ENCODE results near the gene OR4K15.
"Not testable (repeated sequence)": the region's sequence is repeated elsewhere in the genome, so short reads cannot be mapped to it uniquely, and the experiment has no call there.

The OR4K15 gene, protein sequence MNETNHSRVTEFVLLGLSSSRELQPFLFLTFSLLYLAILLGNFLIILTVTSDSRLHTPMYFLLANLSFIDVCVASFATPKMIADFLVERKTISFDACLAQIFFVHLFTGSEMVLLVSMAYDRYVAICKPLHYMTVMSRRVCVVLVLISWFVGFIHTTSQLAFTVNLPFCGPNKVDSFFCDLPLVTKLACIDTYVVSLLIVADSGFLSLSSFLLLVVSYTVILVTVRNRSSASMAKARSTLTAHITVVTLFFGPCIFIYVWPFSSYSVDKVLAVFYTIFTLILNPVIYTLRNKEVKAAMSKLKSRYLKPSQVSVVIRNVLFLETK

DNA sequence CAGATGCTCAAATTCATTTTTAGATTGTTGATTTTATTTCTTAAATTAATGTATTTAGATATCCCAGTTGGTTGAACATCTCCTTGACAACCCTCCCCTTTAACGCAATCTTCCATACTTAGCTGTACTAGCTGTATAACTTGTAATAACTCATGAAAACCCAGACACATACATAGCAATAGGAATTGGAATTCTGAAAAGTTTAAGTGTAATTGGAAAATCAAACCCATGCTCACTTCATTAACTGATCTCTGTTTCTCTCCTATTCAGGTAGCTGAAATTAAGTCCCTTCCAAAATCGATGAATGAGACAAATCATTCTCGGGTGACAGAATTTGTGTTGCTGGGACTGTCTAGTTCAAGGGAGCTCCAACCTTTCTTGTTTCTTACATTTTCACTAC is at the start of gene OR4K15:
TSS of gene OR4K15 (plus strand) at position 301 of the 400 bp plus-strand sequence. CDS start at position 301, 0 bp downstream.
- DNase-seq (ENCODE audit: low read depth in 1 of 2, low spot score in 1 of 2) = no peak

DNA sequence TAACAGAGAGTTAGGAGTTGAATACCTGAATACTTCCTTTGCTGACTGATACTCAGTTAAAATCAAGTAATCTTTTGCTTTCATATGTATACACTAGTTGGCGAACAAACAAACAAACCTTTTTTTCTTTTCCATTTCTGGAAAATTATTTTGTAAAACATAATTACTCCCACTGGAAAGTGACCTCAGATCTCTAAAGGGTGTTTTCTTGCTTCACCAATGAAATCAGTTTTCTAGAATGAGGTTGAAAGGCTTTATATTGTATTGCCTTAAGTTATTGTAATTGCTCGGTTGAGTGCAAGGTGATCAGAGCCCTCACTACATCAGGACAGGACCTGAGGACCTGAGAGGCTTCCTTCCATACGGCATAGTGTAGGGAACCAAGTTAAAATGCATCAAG is 44.8 kb upstream of the OR4K15 start, which contains the start of gene OR4K1:
TSS of gene OR4K1 (plus strand) at position 301 of the 400 bp plus-strand sequence. CDS start 4,750 bp downstream, outside the sequence.
- DNase-seq (ENCODE audit: low read depth in 1 of 2, low spot score in 1 of 2) = no peak

DNA sequence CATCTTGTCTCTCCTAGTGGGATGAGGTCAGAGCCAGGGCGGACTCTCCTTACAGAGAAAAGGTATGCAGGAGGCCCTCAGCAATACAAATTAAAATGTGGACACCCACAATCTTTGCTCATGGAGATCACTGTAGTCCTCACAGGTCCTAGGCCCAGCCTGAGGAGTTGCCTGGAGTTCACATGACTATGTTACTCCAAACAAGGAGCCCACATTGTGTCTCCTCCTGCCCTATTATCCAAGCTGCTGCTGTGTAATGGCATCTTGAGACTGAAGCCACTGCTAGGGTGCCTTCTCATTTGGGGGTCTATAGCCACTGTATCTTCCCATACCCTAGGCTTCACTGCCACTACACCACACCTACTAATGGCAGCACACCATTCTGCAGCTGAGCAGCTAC is 33.7 kb upstream of the OR4K15 start:
- DNase-seq (ENCODE audit: low read depth in 1 of 2, low spot score in 1 of 2) = no peak

DNA sequence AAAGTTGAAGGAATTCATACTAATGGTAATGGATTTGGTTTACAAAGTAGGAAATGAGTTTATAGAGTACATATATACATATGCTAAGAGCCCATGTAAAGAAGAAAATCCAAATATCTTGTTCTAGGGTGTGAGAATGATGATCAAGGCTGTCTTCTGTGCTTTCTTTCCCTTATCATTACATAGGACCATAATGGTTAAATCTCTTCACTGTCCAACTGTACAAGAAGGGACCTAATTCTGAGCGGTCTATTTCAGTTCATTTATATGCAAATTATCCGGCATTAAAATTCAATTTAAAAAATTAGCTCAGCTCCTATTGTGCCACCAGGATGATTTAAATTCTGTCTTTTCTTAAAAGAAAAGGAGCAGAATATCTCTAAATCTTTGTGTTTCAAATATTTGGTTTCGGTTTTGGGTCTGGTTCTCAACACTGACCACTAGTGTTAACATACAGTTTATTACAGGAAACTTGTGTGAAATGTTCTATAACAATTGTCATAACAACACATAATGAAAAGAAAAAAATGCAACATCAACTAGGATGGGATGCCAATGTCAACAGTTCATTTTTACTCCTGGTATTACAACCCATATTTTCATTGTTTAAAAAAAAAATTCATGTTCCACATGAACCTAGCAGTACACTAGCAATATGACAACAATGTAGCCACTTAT is 27.8 kb upstream of the OR4K15 start:
- no peak for DNase-seq (ENCODE audit: low read depth in 1 of 2, low spot score in 1 of 2)

DNA sequence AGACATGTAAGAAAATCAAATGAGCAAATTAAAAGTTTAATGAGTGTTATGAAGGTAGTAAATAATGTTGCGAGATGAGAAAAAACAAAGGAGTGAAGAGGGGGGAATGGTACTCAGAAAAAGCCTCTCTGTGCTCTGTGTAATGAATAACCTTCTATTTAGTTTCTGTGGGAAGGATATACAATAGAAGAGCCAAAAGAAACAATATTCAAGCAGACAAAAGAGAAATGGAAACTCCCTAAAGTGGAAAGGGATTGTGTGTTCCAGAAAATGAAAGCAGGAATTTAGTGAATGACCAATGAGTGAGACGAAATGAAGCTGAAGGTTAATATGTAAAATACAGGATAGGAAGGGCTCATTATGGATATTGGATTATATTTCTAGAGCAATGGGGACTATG is 26.2 kb upstream of the OR4K15 start:
- no peak for DNase-seq (ENCODE audit: low read depth in 1 of 2, low spot score in 1 of 2)

DNA sequence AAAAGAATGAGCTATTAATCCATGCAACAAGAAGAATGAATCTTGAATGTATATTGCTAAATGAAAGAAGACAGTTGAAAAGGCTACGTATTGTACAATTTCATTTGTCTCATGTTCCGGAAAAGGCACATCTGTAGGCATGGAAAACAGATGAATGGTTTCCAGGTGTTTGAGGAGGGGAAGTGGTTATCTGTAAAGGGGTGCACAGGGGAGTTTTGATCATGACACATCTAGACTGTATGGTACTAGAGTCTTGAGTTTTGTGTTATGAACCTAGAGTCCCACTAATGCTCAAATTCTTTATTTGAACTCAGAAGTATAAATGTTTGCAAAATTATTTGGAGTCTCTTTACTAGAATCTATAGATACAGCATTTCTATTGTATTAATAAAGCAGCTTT is 5.7 kb upstream of the OR4K15 start:
- not testable (repeated sequence) for DNase-seq (ENCODE audit: low read depth in 1 of 2, low spot score in 1 of 2)

DNA sequence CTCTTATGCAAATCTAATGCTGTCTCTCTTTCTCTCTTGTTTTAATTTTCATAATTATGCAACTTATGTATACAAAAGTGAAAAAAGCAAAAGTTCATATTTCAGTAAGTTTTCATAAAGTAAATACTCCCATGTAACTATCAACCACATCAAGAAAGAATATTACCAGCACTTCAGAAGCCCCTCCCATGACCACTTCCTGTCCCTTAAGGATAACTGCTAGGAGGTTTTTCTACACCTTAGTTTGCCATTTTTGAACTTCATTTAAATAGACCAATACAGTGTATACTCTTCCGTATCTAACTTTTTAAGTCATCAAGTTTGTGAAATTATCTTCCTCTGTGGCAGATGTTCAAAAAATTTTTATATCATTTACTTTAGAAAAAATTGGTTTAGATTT is 547 bp upstream of the OR4K15 start:
- no peak for DNase-seq (ENCODE audit: low read depth in 1 of 2, low spot score in 1 of 2)

DNA sequence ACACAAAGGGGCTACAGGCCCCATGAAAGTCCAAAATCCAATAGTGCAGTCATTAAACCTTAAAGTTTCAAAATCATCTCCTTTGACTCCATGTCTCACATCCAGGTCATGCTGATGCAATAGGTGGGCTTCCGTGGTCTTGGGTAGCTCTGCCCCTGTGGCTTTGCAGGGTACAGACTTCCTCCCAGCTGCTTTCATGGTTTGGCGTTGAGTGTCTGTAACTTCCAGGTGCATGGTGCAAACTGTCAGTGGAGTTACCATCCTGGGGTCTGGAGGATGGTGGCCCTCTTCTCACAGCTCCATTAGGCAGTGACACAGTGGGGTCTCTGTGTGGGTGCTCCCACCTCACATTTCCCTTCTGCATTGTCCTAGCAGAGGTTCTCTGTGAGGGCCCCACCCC is 18.0 kb downstream of the OR4K15 start:
- DNase-seq (ENCODE audit: low read depth in 1 of 2, low spot score in 1 of 2) = no peak

DNA sequence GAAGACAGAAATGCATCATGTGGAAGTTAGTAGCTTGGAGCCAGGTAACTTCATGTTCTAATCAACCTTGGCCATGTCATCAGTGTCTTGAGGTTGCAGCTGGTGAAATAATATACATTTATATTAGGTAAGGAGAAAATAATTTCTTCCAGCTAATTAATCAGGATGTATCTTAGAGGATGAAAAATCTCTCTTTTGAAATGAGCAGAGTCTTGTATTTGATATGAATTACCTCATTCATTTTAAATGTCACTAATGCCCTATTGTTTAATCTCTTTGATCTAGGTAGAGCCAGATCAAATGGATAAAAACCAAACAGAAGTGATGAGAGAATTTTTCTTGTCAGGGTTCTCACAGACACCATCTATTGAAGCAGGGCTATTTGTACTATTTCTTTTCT is 26.5 kb downstream of the OR4K15 start, which contains the start of gene OR4Q2:
TSS of gene OR4Q2 (plus strand) at position 301 of the 400 bp plus-strand sequence.
- no peak for DNase-seq (ENCODE audit: low read depth in 1 of 2, low spot score in 1 of 2)

DNA sequence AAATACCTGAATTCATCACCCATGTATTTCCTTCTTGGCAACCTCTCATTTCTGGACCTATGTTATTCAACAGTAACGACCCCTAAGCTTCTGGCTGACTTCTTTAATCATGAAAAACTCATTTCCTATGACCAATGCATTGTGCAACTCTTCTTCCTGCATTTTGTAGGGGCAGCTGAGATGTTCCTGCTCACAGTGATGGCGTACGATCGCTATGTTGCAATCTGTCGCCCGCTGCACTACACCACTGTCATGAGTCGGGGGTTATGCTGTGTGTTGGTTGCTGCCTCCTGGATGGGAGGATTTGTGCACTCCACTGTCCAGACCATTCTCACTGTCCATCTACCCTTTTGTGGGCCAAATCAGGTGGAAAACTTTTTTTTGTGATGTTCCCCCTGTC is 26.9 kb downstream of the OR4K15 start:
- DNase-seq (ENCODE audit: low read depth in 1 of 2, low spot score in 1 of 2) = no peak

DNA sequence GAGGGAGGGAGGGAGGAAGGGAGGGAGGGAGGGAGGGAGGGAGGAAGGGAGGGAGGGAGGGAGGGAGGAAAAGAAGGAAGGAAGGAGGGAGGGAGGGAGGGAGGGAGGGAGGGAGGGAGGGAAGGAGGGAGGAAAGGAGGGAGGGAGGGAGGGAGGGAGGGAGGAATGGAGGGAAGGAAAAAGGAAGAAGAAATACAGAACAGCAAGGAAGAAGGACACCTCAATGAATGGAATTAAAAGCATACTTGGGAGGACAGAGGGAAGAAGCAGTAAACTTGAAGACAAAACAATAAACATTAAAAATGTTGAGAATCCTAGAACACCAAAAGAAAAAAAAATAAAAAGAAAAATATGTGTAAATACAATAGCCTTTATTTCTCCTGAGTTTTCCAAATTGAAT is 32.8 kb downstream of the OR4K15 start:
- DNase-seq (ENCODE audit: low read depth in 1 of 2, low spot score in 1 of 2) = no peak

DNA sequence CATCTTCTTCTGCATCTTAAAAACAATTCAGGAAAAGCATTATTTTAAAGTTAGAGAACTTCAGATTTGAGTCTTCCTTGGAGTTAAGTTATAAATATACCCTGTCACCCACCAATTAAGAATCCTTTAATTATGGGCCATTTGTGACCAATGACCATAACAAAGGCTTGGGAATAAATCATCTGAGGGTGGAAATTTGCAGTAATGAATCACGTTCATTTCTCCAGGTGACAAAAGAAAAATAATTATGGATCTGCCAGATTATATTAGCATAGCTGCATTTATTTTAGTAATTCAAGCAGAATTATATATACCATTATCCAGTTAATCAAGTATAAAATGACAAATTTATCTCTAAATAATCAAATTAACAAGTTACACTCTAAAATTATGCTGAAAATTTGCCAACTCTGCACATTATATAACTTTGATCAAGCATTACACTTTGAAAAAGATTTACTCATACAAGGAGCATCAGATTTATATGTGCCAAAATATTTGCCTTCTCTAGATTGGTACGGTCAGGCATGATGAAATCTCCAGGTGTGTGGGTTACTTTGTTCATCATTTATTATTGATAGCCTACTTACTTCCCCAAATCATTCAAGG is 44.0 kb downstream of the OR4K15 start, which contains the start of gene OR4K14:
TSS of gene OR4K14 (minus strand) at position 51 of the 609 bp plus-strand sequence. CDS start 4,114 bp downstream, outside the sequence.
- DNase-seq (ENCODE audit: low read depth in 1 of 2, low spot score in 1 of 2) = no peak

Measured in activated CD4-positive, alpha-beta T cell treated with anti-CD3 and anti-CD28 coated beads, Interleukin-2, amount 50 U/mL, for 24 hours (primary cell).